ENCODE results near the gene MPL.

- TF ChIP-seq CTCF (IDR thresholded peaks at IDR 0.05 in 4 of 5, conservative IDR thresholded peaks at IDR 0.05 in 1 of 5) (no peak), POLR2A (IDR thresholded peaks at IDR 0.05) (no peak)
Observed at GRCh38 chr1:43365678-43366077, 28.1 kb downstream of the MPL start.

All from gastrocnemius medialis (tissue), 4 donors.